Endothelial cell of umbilical vein (primary cell): ENCODE results near the gene RAB11FIP3. TPM values are rescaled to one million over a fixed set of nuclear protein-coding genes. Genes with fewer than 3 reads are reported as not detected.

Source experiments
- BruUV-seq: library from RNA; stranded (reverse); fragments of 400-500 nt; replicated peaks from 2 replicates; lab custom pipeline; 2021; lab: Mats Ljungman, UMichigan
- CTCF ChIA-PET: fragments of 300-600, 350-600 bp; sonication (Branson Sonifier 250); formaldehyde crosslinking; loops from one replicate; lab custom pipeline; 2021; ENCODE audit warnings: antibody characterized with exemption, inconsistent platforms; lab: Charles Lee
- POLR2A ChIA-PET: fragments of 300-600, 350-600 bp; sonication (Branson Sonifier 250); formaldehyde crosslinking; loops from one replicate; lab custom pipeline; 2021; ENCODE audit warnings: antibody characterized with exemption, inconsistent platforms; lab: Charles Lee
- DNase-seq: peaks from one replicate; pipeline ENCODE4 v3.0.0-alpha.2; 2011; ENCODE audit warnings: low read depth, low spot score
- FAIRE-seq: peaks from 2 replicates; lab custom pipeline; 2011; peaks lifted over from hg19 to GRCh38; lab: Jason Lieb, UNC
- H2AFZ ChIP-seq: 2 replicates; pipeline ENCODE4 v1.6.0; 2012; ENCODE audit warnings: low read depth, low read length, control low read depth, inconsistent platforms
- H3K27ac ChIP-seq: 2 replicates; pipeline ENCODE4 v1.5.1; 2011; ENCODE audit warnings: low read depth, mild to moderate bottlenecking, control low read depth, low read length, moderate library complexity; ENCODE audit not compliant: insufficient read depth
- H3K27me3 ChIP-seq, 2 experiments: 2 replicates each; pipeline versions ENCODE4 v1.6.0 to v1.6.1; 2011; ENCODE audit warnings: low read length in 2 of 2, mixed read lengths in 1 of 2; ENCODE audit not compliant: control insufficient read depth in 2 of 2, insufficient read depth in 2 of 2
- H3K36me3 ChIP-seq, 2 experiments: 2 replicates in 1 of 2; 3 replicates in 1 of 2; pipeline ENCODE4 v1.5.1; 2011; ENCODE audit warnings: low read length in 2 of 2, mild to moderate bottlenecking in 1 of 2, moderate library complexity in 1 of 2; ENCODE audit not compliant: control insufficient read depth in 2 of 2, insufficient read depth in 2 of 2; ENCODE audit errors: extremely low read depth in 1 of 2
- H3K4me1 ChIP-seq: 3 replicates; pipeline ENCODE4 v1.5.1; 2011; ENCODE audit warnings: mild to moderate bottlenecking, low read length; ENCODE audit not compliant: control insufficient read depth, insufficient read depth; ENCODE audit errors: extremely low read depth
- H3K4me2 ChIP-seq: 2 replicates; pipeline ENCODE4 v1.6.1; 2011; ENCODE audit warnings: low read length, control low read depth, mixed read lengths; ENCODE audit not compliant: insufficient read depth
- H3K4me3 ChIP-seq, 3 experiments: fragments of 200-600 bp in 1 of 3; sonication (generic), shearing (Covaris generic) in 1 of 3; replicated peaks in 1 of 3; 2 replicates each; pipeline ENCODE4 v1.5.1; 2011 to 2016; ENCODE audit warnings: control low read depth in 3 of 3, low read length in 3 of 3, mild to moderate bottlenecking in 2 of 3, inconsistent platforms in 1 of 3, low read depth in 1 of 3, moderate library complexity in 1 of 3; ENCODE audit not compliant: insufficient read depth in 1 of 3
- H3K79me2 ChIP-seq: 2 replicates; pipeline ENCODE4 v1.6.0; 2012; ENCODE audit warnings: low read length, inconsistent platforms; ENCODE audit not compliant: control insufficient read depth, insufficient read depth
- H3K9ac ChIP-seq: replicated peaks from 2 replicates; pipeline ENCODE3; 2011; ENCODE audit warnings: low read length, control low read depth; ENCODE audit not compliant: insufficient read depth; ENCODE audit errors: extremely low read depth
- H3K9me1 ChIP-seq: replicated peaks from 3 replicates; pipeline ENCODE4 v1.6.0; 2011; ENCODE audit warnings: mild to moderate bottlenecking, low read length; ENCODE audit not compliant: control insufficient read depth, insufficient read depth; ENCODE audit errors: extremely low read depth
- H3K9me3 ChIP-seq: replicated peaks from 2 replicates; pipeline ENCODE4 v1.5.1; 2012; ENCODE audit warnings: low read length, inconsistent platforms; ENCODE audit not compliant: control insufficient read depth, insufficient read depth
- H4K20me1 ChIP-seq: replicated peaks from 2 replicates; pipeline ENCODE3; 2011; ENCODE audit warnings: mild to moderate bottlenecking, low read length; ENCODE audit not compliant: control insufficient read depth, insufficient read depth; ENCODE audit errors: extremely low read depth
- CTCF ChIP-seq, 2 donors: IDR thresholded peaks; 1 replicate in 1 of 2; 2 replicates in 1 of 2; pipeline ENCODE4 v1.5.1; 2011; ENCODE audit warnings: low read length in 2 of 2, mild to moderate bottlenecking in 2 of 2, moderate library complexity in 2 of 2, control low read depth in 1 of 2, inconsistent platforms in 1 of 2, low read depth in 1 of 2; ENCODE audit not compliant: insufficient read depth in 1 of 2; ENCODE audit errors: extremely low read depth in 1 of 2
- EZH2 ChIP-seq: IDR thresholded peaks from 2 replicates; pipeline ENCODE4 v1.6.1; 2012; ENCODE audit warnings: borderline replicate concordance, low read depth, mild to moderate bottlenecking, moderate library complexity, low read length, inconsistent platforms; ENCODE audit not compliant: severe bottlenecking
- FOS ChIP-seq: IDR thresholded peaks from 2 replicates; pipeline ENCODE4 v1.6.1; 2011; ENCODE audit warnings: mild to moderate bottlenecking, low read length, moderate library complexity, borderline replicate concordance; ENCODE audit not compliant: insufficient read depth
- GATA2 ChIP-seq: IDR thresholded peaks from 2 replicates; pipeline ENCODE4 v1.7.0; 2011; ENCODE audit warnings: low read depth, mild to moderate bottlenecking, moderate library complexity, mixed read lengths, low read length; ENCODE audit not compliant: insufficient read length, insufficient read depth
- JUN ChIP-seq: IDR thresholded peaks from 2 replicates; pipeline ENCODE4 v1.6.1; 2011; ENCODE audit warnings: borderline replicate concordance, low read depth; ENCODE audit not compliant: insufficient read length, insufficient read depth
- MAX ChIP-seq: IDR thresholded peaks from 2 replicates; pipeline ENCODE4 v1.6.1; 2011; ENCODE audit not compliant: insufficient read depth, insufficient read length
- MYC ChIP-seq: IDR thresholded peaks from one replicate; pipeline ENCODE4 v1.6.1; 2011; ENCODE audit warnings: mild to moderate bottlenecking, low read depth, low read length
- POLR2A ChIP-seq: IDR thresholded peaks from 2 replicates; pipeline ENCODE4 v1.6.1; 2012; ENCODE audit warnings: low read depth, mild to moderate bottlenecking, control low read depth, low read length
- POLR2AphosphoS5 ChIP-seq: IDR thresholded peaks from 2 replicates; pipeline ENCODE4 v1.6.1; 2012; ENCODE audit warnings: low read depth, mild to moderate bottlenecking, control low read depth, low read length, moderate library complexity; ENCODE audit not compliant: insufficient read depth
- dilution Hi-C: fragments of 300-500 bp; cut with MboI; formaldehyde crosslinking; loops from one replicate; pipeline ENCODE4 v1.15.0; 2019; ENCODE audit warnings: low sequenced_read_pairs; ENCODE audit not compliant: extremely low pct_ligation_motif_present
- intact Hi-C: fragments of 100-400 bp; cut with micrococcal nuclease; formaldehyde crosslinking; loops from one replicate; pipeline ENCODE4 v1.10.0; 2022
- polyA plus RNA-seq, 4 experiments: library from polyadenylated mRNA; depleted of rRNA in 3 of 4; stranded (reverse) in 3 of 4; unstranded in 1 of 4; fragments of >200 nt; gene quantifications; 2 replicates each; pipeline versions ENCODE4 v1.2.1 to v1.2.3, GENCODE V29; 2011 to 2012; ENCODE audit warnings: missing spikeins in 1 of 4
- total RNA-seq: library from RNA; stranded (reverse); gene quantifications from 2 replicates; pipeline ENCODE4 v1.2.3, GENCODE V29; 2021

Gene RAB11FIP3
- total and polyA plus RNA-seq, 2 donors (not counting 3 experiments of a cell fraction or from before 2014, with no cell fraction given) = 20.5 to 75.9 TPM

GRCh38 chr16:380762-381011 lies 44.8 kb upstream of the RAB11FIP3 start:
- H3K36me3 ChIP-seq = peaks cover 0 to 18% of the 10 kb centered on the region in 2 experiments
- dilution Hi-C loops = no loop called here
- peak overlapping the region; percentile 64 for H3K9ac ChIP-seq
- CTCF ChIA-PET = interaction anchor here (1.9 to 2.5 kb wide), 3 partner anchors 17 to 107 kb away, joined by 4 to 8 read pairs (median 7); no protein-coding TSS in a partner anchor
- intact Hi-C loops = loop anchor here (1.0 kb wide), 1 partner anchor 10 kb away; the partner anchor contains the start of gene MRPL28
- peaks cover 26% of the 10 kb centered on the region for H3K79me2 ChIP-seq
- TF ChIP-seq MYC (no peak), EZH2 (no peak), POLR2A (no peak), MAX (no peak), CTCF (IDR thresholded peaks at IDR 0.05; ENCODE audit: extremely low read depth in 1 of 2, insufficient read depth in 1 of 2, low read depth in 1 of 2, low read length in 2 of 2) (no peak), GATA2 (no peak), JUN (no peak), FOS (no peak), POLR2AphosphoS5 (no peak)
- H3K27me3 ChIP-seq = no peaks in the 10 kb centered on the region
- POLR2A ChIA-PET = no interaction called here
- peak overlapping the region; percentile 60 to 93 (median 83) for H3K4me3 ChIP-seq
- DNase-seq (no peak), FAIRE-seq (no peak)
- no peaks in the 10 kb centered on the region for H3K9me1 ChIP-seq
- no TSS peak for BruUV-seq
- H3K27ac ChIP-seq = no peak overlapping the region
- no peaks in the 10 kb centered on the region for H4K20me1 ChIP-seq
- H2AFZ ChIP-seq = no peak overlapping the region
- H3K4me1 ChIP-seq = peaks cover 20% of the 10 kb centered on the region
- H3K9me3 ChIP-seq = no peaks in the 10 kb centered on the region
- peak overlapping the region; percentile 47 for H3K4me2 ChIP-seq
